Chondrocyte (in vitro differentiated cells): ENCODE measurements around the gene CHCHD3. TPM values are rescaled to one million over a fixed set of nuclear protein-coding genes. Genes with fewer than 3 reads are reported as not detected.

Experiments used
- DNase-seq: peaks from one replicate; pipeline ENCODE4 v3.0.0; 2021; ENCODE audit warnings: mixed read lengths, low spot score
- H3K27ac Mint-ChIP-seq: one replicate; pipeline ENCODE4 v1.8.0; 2021; ENCODE audit warnings: mild to moderate bottlenecking, moderate library complexity, mixed read lengths; ENCODE audit not compliant: unreplicated experiment
- H3K27me3 Mint-ChIP-seq: 2 replicates; pipeline ENCODE4 v1.8.0; 2021; ENCODE audit warnings: low read depth, mixed read lengths
- H3K36me3 Mint-ChIP-seq: 2 replicates; pipeline ENCODE4 v1.8.0; 2021; ENCODE audit warnings: low read depth, mixed read lengths
- H3K4me1 Mint-ChIP-seq: 2 replicates; pipeline ENCODE4 v1.8.0; 2021; ENCODE audit warnings: low read depth, mild to moderate bottlenecking, mixed read lengths
- H3K4me3 Mint-ChIP-seq: one replicate; pipeline ENCODE4 v1.8.0; 2021; ENCODE audit warnings: mild to moderate bottlenecking, moderate library complexity, mixed read lengths; ENCODE audit not compliant: unreplicated experiment
- H3K9me3 Mint-ChIP-seq: 2 replicates; pipeline ENCODE4 v1.8.0; 2021; ENCODE audit warnings: low read depth, mixed read lengths
- total RNA-seq: library from RNA; stranded (reverse); gene quantifications from 3 replicates; pipeline ENCODE4 v1.2.1, GENCODE V29; 2021
- TF ChIP-seq, protein P1 (sequence below): fragments of 200-600 bp; sonication (generic); IDR thresholded peaks from 2 replicates; pipeline ENCODE4 v1.5.0; 2021; ENCODE audit warnings: antibody characterized with exemption, mild to moderate bottlenecking, moderate library complexity

Gene CHCHD3
- total RNA-seq, 1 donor from 2014 or later, result 42.6 TPM

DNA sequence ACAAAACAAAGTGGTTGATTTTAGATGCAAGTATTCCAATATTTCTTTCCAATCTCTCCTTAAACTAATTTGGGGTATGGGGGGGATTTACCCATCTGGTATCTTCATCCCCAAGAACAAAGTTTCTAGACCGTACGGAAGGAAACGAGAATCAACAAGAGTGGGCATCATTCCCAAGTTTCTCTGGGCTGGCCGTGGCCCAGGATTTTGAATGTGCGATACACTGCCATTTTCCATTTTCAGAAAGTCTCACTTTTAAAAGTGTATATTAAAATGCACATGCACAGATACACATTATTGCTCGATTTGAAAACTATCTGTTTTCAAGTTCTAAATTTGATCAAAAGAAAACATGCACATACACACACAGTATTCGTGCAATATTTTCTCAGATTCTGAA is 234.5 kb downstream of the CHCHD3 start:
- no peak overlapping the region for H3K4me3 Mint-ChIP-seq
- H3K9me3 Mint-ChIP-seq, result no peaks in the 10 kb centered on the region
- no peaks in the 10 kb centered on the region for H3K4me1 Mint-ChIP-seq
- DNase-seq, result no peak
- H3K27me3 Mint-ChIP-seq, result no peaks in the 10 kb centered on the region
- H3K36me3 Mint-ChIP-seq, result peaks cover 1% of the 10 kb centered on the region
- H3K27ac Mint-ChIP-seq, result no peak overlapping the region
- TF ChIP-seq, protein P1, sequence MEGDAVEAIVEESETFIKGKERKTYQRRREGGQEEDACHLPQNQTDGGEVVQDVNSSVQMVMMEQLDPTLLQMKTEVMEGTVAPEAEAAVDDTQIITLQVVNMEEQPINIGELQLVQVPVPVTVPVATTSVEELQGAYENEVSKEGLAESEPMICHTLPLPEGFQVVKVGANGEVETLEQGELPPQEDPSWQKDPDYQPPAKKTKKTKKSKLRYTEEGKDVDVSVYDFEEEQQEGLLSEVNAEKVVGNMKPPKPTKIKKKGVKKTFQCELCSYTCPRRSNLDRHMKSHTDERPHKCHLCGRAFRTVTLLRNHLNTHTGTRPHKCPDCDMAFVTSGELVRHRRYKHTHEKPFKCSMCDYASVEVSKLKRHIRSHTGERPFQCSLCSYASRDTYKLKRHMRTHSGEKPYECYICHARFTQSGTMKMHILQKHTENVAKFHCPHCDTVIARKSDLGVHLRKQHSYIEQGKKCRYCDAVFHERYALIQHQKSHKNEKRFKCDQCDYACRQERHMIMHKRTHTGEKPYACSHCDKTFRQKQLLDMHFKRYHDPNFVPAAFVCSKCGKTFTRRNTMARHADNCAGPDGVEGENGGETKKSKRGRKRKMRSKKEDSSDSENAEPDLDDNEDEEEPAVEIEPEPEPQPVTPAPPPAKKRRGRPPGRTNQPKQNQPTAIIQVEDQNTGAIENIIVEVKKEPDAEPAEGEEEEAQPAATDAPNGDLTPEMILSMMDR, result no peak

DNA sequence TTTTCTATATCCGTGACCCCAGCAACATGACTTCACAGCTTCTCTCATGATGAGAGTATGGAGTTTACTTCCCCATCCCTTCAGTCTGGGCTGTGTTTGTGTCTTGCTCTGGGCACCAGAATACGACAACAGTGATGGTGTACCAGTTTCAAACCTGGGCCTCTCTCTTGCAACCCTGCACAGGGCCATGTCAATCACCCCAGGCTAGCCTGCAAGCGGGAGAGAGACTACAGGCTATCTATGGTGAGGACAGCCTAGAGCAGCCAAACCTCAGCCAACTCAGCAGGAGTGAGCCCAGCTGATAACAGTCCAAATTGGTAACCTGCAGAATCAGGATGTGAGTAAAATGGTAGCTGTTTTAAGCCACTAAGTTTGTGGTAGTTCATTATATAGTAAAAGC is 235.8 kb downstream of the CHCHD3 start:
- Mint-ChIP-seq H3K36me3 (peaks cover 1% of the 10 kb centered on the region), H3K4me3 (no peak overlapping the region), H3K27ac (no peak overlapping the region), H3K9me3 (no peaks in the 10 kb centered on the region), H3K4me1 (no peaks in the 10 kb centered on the region), H3K27me3 (no peaks in the 10 kb centered on the region)
- TF ChIP-seq, protein P1, result no peak
- DNase-seq, result no peak

DNA sequence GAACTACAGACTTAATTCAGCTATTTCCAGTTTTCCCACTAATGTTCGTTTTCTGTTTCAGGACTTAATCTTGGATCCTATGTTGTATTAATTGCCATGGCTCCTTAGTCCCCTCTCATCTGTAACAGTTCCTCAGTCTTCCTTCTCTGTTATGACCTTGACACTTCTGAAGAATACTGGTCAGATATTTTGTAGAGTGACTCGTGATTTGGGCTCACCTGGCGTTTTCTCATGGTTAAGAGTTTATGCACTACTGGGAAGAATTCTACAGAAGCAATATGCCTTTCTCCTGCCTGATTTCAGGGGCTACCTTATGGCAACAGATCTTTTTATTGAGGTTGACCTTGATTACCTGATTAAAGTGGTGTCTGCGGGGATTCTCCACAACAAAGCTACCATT is 239.4 kb downstream of the CHCHD3 start:
- Mint-ChIP-seq H3K9me3 (no peaks in the 10 kb centered on the region), H3K27me3 (no peaks in the 10 kb centered on the region), H3K4me3 (no peak overlapping the region), H3K36me3 (no peaks in the 10 kb centered on the region), H3K4me1 (no peaks in the 10 kb centered on the region), H3K27ac (no peak overlapping the region)
- TF ChIP-seq, protein P1, result no peak
- DNase-seq, result no peak

DNA sequence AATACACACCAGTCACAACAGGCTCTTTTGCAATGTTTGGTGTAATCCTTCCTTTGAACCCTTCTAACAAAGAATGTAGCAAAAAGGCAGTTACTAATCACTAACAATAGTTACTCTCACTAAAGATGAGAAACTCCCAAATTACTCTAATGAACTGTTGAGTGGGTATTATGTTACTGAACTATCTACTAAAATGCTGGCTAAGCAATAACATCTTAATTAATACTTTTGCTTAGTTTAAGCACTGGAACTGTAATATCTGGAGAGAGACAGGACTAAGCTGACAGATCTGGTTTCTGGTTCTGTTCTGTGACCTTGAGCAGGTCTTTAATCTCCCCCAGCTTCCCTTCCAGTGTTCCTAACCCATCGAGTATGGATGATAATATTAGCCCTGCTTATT is 241.7 kb downstream of the CHCHD3 start:
- Mint-ChIP-seq H3K27ac (no peak overlapping the region), H3K4me3 (no peak overlapping the region), H3K27me3 (no peaks in the 10 kb centered on the region), H3K4me1 (no peaks in the 10 kb centered on the region), H3K36me3 (peaks cover 2% of the 10 kb centered on the region), H3K9me3 (no peaks in the 10 kb centered on the region)
- TF ChIP-seq, protein P1, result no peak
- no peak for DNase-seq

DNA sequence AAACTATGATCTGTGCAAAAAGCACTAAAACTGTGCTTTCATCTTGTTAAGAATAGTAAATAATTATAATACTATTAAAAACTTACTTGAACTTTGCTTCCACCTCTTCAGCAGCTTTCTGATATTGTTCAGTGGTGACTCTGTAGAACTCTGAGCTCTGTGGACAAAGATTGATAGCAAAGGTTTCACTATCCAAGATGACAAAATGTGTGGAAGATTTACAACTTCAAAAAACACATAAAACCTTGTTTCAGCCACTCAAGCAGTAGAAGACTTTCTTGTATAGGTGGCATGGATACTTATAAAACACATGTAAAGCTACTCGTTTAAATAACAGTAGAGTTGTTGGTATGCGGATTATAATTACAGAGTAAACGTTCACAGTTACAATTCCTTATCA is 243.6 kb downstream of the CHCHD3 start:
- Mint-ChIP-seq H3K27me3 (no peaks in the 10 kb centered on the region), H3K4me3 (no peak overlapping the region), H3K27ac (no peak overlapping the region), H3K4me1 (no peaks in the 10 kb centered on the region), H3K36me3 (peaks cover 2% of the 10 kb centered on the region), H3K9me3 (no peaks in the 10 kb centered on the region)
- DNase-seq, result no peak
- TF ChIP-seq, protein P1, result no peak
